Glutamatergic neuron (in vitro differentiated cells): ENCODE results near the gene ZNF407. TPM values are rescaled to one million over a fixed set of nuclear protein-coding genes. Genes with fewer than 3 reads are reported as not detected.

Source experiments
- DNase-seq: peaks from one replicate; pipeline ENCODE4 v3.0.0; 2022
- H3K27ac Mint-ChIP-seq: one replicate; pipeline ENCODE4 v1.8.0; 2020; ENCODE audit warnings: mild to moderate bottlenecking, mixed read lengths, inconsistent platforms; ENCODE audit not compliant: unreplicated experiment
- H3K27me3 Mint-ChIP-seq: one replicate; pipeline ENCODE4 v1.8.0; 2020; ENCODE audit warnings: mild to moderate bottlenecking, moderate library complexity, mixed read lengths, inconsistent platforms; ENCODE audit not compliant: unreplicated experiment
- H3K36me3 Mint-ChIP-seq: one replicate; pipeline ENCODE4 v1.8.0; 2020; ENCODE audit warnings: mild to moderate bottlenecking, mixed read lengths, inconsistent platforms; ENCODE audit not compliant: unreplicated experiment
- H3K4me1 Mint-ChIP-seq: one replicate; pipeline ENCODE4 v1.8.0; 2020; ENCODE audit warnings: mild to moderate bottlenecking, low read depth, mixed read lengths, inconsistent platforms; ENCODE audit not compliant: unreplicated experiment
- H3K4me3 Mint-ChIP-seq: one replicate; pipeline ENCODE4 v1.8.0; 2020; ENCODE audit warnings: mild to moderate bottlenecking, mixed read lengths, inconsistent platforms; ENCODE audit not compliant: unreplicated experiment
- H3K9me3 Mint-ChIP-seq: one replicate; pipeline ENCODE4 v1.8.0; 2020; ENCODE audit warnings: mild to moderate bottlenecking, moderate library complexity, mixed read lengths, inconsistent platforms; ENCODE audit not compliant: unreplicated experiment
- CTCF ChIP-seq: fragments of 200-600 bp; sonication (generic); IDR thresholded peaks from one replicate; pipeline ENCODE4 v1.5.0; 2021; ENCODE audit not compliant: partially characterized antibody, unreplicated experiment
- total RNA-seq: library from RNA; stranded (reverse); fragmentation: NEBNext Ultra II Directional; extraction: Animal tissue kit (Norgen Biotek cat#: 25700); gene quantifications from one replicate; pipeline ENCODE4 v1.2.1, GENCODE V29; 2021; ENCODE audit not compliant: unreplicated experiment

ZNF407 gene
- total RNA-seq, 1 donor from 2014 or later: 15.8 TPM

GRCh38 chr18:74878267-74878666, 280.6 kb downstream of the ZNF407 start:
- peaks cover 34% of the 10 kb centered on the region for H3K4me1 Mint-ChIP-seq
- no peaks in the 10 kb centered on the region for H3K9me3 Mint-ChIP-seq
- no peaks in the 10 kb centered on the region for H3K27me3 Mint-ChIP-seq
- H3K4me3 Mint-ChIP-seq: no peak overlapping the region
- TF ChIP-seq CTCF: no peak
- no peak overlapping the region for H3K27ac Mint-ChIP-seq
- no peak for DNase-seq
- H3K36me3 Mint-ChIP-seq: no peaks in the 10 kb centered on the region

- no peak for DNase-seq
- H3K27ac Mint-ChIP-seq: no peak overlapping the region
- no peak for TF ChIP-seq CTCF
- H3K9me3 Mint-ChIP-seq: no peaks in the 10 kb centered on the region
- no peak overlapping the region for H3K4me3 Mint-ChIP-seq
- H3K4me1 Mint-ChIP-seq: peaks cover 19% of the 10 kb centered on the region
- H3K36me3 Mint-ChIP-seq: no peaks in the 10 kb centered on the region
- H3K27me3 Mint-ChIP-seq: no peaks in the 10 kb centered on the region
Observed at GRCh38 chr18:74880706-74881278, 283.1 kb downstream of the ZNF407 start.

- no peak for TF ChIP-seq CTCF
- DNase-seq: no peak
- Mint-ChIP-seq H3K36me3 (peaks cover 6% of the 10 kb centered on the region), H3K4me3 (no peak overlapping the region), H3K9me3 (no peaks in the 10 kb centered on the region), H3K27ac (no peak overlapping the region), H3K27me3 (no peaks in the 10 kb centered on the region), H3K4me1 (no peaks in the 10 kb centered on the region)
Observed at GRCh38 chr18:74892066-74892627, 294.5 kb downstream of the ZNF407 start.

- DNase-seq: no peak
- no peaks in the 10 kb centered on the region for H3K4me1 Mint-ChIP-seq
- H3K27ac Mint-ChIP-seq: no peak overlapping the region
- no peaks in the 10 kb centered on the region for H3K9me3 Mint-ChIP-seq
- H3K4me3 Mint-ChIP-seq: no peak overlapping the region
- H3K36me3 Mint-ChIP-seq: peaks cover 2% of the 10 kb centered on the region
- no peaks in the 10 kb centered on the region for H3K27me3 Mint-ChIP-seq
- no peak for TF ChIP-seq CTCF
Observed at GRCh38 chr18:74895686-74896085, 298.0 kb downstream of the ZNF407 start.

GRCh38 chr18:74896390-74896991, 298.8 kb downstream of the ZNF407 start:
- Mint-ChIP-seq H3K27me3 (no peaks in the 10 kb centered on the region), H3K4me1 (no peaks in the 10 kb centered on the region), H3K36me3 (no peaks in the 10 kb centered on the region), H3K27ac (no peak overlapping the region), H3K9me3 (no peaks in the 10 kb centered on the region), H3K4me3 (no peak overlapping the region)
- DNase-seq: no peak
- TF ChIP-seq CTCF: no peak
